ENCODE data around the gene ATXN7L2.

ATXN7L2 gene

GRCh38 chr1:109499081-109499480 lies 15.4 kb downstream of the ATXN7L2 start:
- DNase-seq: no peak

GRCh38 chr1:109499661-109500536 lies 16.2 kb downstream of the ATXN7L2 start:
- DNase-seq: peak; percentile 57

- DNase-seq: no peak
Observed at GRCh38 chr1:109500941-109501381, 17.3 kb downstream of the ATXN7L2 start.

- no peak for DNase-seq
Observed at GRCh38 chr1:109501644-109502363, 18.1 kb downstream of the ATXN7L2 start.

GRCh38 chr1:109502364-109502851 lies 18.7 kb downstream of the ATXN7L2 start:
- peak; percentile 21 for DNase-seq

GRCh38 chr1:109503935-109504334 lies 20.2 kb downstream of the ATXN7L2 start:
- no peak for DNase-seq

GRCh38 chr1:109504974-109505373 lies 21.3 kb downstream of the ATXN7L2 start:
- DNase-seq: no peak

GRCh38 chr1:109508001-109508872 lies 24.5 kb downstream of the ATXN7L2 start:
- no peak for DNase-seq

GRCh38 chr1:109508873-109509175 lies 25.1 kb downstream of the ATXN7L2 start:
- DNase-seq: no peak

GRCh38 chr1:109509176-109510134 lies 25.8 kb downstream of the ATXN7L2 start, which contains the start of gene AMIGO1:
Gene AMIGO1, minus strand, starts transcription at chr1:109509727. Its CDS starts 815 bp downstream, at chr1:109508912.
- DNase-seq: peak; percentile 54

GRCh38 chr1:109513110-109513710 lies 29.5 kb downstream of the ATXN7L2 start:
- DNase-seq: no peak

- no peak for DNase-seq
Observed at GRCh38 chr1:109514846-109515245, 31.1 kb downstream of the ATXN7L2 start.

GRCh38 chr1:109516872-109517271 lies 33.2 kb downstream of the ATXN7L2 start:
- no peak for DNase-seq

GRCh38 chr1:109517337-109517736 lies 33.6 kb downstream of the ATXN7L2 start:
- no peak for DNase-seq

GRCh38 chr1:109521002-109521951 lies 37.6 kb downstream of the ATXN7L2 start:
- DNase-seq: no peak

- DNase-seq: no peak
Observed at GRCh38 chr1:109522026-109522425, 38.3 kb downstream of the ATXN7L2 start.

- no peak for DNase-seq
Observed at GRCh38 chr1:109523706-109524105, 40.0 kb downstream of the ATXN7L2 start.

- no peak for DNase-seq
Observed at GRCh38 chr1:109527098-109527811, 43.5 kb downstream of the ATXN7L2 start.
